ENCODE measurements around the gene POU2F2.

Gene POU2F2

DNA sequence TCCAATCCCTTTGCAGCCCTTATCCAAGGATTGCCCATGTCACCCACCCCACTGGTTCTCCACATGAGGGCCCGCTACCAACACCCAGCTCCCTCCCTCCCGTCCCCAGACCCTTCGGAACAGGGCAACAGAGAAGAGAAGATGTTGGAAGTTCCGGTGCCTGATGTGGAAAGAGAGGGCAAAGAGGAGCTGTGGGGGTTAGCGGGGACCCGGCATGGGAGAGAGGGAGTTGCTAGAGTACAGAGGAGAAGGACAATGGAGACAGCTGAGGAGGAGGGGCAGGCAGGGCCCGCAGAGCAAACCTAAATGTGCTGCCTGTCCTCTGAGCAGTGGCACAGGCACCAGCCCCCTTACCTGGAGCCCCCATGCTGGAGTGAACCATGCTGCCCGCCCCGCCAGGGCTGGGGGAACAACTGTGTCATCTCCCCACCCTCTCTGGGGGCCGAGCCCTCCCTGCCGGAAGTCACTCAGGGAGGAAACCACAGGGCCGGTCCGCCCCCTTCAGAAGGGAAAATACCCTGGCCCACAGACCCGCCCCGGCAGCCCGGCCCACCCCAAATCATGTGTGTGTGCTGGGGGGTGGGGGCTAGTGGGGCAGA lies at the start of gene POU2F2:
Gene POU2F2, minus strand, starts transcription at position 417 of the 599 bp plus-strand sequence. Its CDS starts 35 bp downstream, at position 382.
- no peak for DNase-seq

DNA sequence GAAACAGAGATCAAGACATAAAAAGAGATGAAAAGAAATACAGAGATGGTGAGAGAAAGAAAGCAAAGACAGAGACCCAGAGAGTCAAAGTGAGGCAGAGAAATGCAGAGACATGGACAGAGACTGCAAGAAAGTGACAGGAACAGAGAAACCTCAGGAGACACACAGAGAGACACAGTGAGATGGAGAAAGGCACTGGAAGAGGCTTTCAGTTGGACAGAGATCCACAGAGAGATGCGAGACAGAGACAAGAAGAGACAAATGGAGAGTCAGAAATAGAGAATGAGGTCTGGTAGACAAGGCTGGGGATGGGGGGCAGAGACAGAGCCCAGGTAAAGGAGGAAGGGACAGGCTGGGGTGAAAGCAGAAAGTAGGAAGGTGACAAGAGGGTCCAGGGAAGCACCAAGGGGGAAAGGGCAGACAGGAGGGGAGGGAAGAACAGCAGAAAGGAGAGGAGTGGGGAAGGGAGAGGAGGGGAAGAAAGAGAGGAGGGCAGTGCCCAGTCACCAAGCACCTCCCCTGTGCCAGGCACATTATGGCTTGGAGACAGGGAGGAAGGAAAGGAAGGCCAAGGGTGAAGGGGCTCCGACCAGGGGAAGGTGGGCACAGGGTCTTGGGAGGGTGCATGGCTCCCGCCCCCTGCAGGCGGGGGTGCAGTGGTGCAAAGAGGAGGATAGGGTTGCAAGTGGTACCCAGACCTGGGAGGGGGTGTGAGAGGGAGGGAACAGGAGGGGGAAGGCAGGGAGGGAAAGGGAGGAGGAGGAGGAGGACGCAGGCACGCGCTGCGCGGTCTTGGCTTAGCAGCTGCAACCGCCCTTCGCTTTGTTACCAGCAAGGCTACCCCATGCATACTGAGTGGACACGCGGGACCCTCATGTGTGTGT lies 46.8 kb upstream of the POU2F2 start:
- DNase-seq = peak; percentile 8

DNA sequence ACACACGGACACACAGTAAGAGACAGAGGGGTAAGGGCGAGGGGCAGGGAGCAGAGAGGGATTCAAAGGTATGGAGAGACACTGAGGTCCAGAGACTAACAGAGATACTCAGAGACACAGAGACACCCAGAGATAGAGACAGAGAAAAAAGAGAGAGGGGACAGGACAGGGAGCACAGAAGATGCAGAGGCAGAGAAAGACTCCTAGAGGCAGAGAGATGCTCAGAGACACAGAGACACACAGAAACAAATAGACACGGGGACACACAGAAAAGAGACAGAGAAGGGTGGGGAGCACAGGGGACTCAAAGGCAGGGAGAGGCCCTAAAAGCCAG lies 45.4 kb upstream of the POU2F2 start:
- DNase-seq = no peak

DNA sequence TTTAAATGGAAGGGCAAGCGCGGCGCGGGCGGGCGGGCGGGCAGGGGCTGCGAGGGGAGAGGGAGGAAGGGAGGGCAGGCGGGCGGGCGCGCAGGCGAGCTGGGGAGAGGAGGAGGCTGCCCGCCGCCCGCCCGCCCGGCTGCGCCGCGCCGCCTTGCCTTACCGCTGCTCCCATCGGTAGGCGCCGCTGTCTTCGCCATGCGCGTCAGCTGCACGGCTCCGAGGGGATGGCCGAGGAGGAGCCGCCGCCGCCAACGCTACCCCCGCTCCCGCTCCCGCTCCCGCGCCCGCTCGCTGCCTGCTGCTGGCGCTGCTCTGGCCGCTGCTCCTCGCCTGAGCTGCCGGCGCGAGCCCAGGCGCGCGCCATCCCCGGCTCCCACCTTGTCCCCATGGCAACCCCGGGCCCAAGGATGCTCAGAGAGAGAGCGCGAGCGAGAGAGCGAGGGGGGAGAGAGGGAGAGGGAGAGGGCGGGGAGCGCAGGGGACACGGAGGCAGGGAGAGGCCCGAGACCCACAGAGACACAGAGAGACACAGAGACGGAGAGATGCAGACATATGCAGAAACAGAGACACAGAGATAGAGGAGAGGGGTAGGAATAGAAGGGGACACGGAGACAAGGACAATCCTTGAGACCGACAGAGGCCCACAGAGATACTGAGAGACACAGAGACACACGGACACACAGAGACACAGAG lies 44.9 kb upstream of the POU2F2 start:
- peak; percentile 36 for DNase-seq

DNA sequence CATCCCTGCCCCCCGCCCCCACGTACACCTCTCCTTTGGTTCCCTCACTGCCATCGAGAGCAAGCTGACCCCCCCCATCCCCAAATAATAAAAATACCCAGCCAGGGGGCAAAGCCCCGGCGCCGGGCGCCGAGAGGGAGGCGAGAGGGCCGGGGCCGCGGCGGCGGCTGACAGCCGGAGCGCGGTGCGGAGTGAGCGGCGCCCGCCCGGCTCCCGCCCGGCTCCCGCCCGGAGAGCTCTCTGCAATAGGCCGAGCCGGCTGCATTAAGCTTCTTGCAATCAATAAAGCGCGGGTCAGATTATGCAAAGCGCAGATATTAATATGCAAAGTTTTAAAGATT lies 44.4 kb upstream of the POU2F2 start:
- no peak for DNase-seq

DNA sequence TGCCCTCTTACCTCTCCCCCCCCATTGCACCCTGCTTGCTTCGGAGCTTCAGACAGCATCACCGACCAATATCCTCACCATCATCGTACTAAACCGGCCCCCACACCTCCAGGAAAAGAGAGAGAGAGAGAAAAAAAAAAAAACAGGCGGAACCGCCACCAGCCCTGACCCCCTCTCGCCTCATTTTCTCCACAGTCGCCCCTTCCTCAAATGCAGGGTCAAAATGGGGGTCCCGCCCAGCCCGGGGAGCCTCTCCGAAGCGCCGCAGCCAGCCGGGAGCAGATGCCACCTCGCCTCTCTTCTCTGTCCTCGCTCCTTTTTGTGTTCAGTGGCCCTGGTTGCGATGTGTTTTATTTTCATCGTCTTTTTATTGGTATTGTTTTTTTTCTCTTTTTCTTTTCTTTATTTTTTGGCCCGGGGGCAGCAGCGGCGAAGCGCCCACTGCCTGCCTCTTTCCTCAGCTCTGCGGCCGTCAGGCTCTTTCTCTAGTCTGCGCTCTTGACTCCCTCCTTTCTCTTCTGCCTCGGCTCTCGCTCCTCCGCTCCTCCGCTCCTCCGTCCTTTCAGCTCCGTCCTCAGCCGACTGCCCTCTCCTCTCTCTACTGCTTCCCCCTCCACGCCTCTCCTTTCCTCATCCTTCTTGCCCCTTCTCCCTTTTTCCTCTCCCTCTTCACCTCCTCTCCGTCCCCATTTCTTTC lies 43.9 kb upstream of the POU2F2 start:
- DNase-seq = no peak

DNA sequence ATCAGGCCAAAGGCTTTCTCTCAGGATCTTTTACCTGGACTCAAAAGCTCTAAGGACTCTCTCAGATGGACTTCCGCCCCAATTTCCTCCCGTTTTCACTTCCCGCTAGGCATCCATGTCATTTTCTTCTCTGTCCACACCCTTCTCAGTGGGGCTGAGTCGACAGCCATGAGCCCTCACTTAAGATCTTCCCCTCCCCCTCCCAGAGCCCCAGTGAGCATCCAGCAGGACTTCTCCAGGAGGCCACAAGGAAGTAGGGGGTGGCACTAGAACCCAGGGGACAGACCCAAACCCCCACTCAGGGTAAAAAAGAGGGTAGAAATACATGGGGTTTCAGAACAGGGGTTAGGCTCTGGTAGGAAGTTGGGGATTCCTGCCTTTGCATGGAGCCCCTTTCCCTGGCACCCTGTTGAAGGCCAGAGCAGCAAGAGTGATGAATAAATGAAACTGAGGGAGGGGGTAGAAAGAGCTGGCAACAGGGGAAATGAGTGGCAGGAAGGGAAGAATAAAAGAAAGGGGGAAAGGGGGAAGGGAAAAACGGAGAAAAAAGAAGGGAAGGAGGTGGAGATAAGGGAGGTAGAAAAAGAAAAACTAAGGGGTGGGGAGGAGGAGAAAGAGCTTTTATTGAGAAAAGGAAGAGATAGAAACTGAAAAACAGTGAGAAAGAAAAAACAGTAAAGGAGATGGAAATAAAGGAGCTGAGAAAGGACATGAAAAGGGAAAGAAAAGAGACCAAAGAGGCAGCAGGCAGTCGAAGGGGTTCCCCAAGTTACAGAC lies 42.9 kb upstream of the POU2F2 start:
- DNase-seq = no peak

DNA sequence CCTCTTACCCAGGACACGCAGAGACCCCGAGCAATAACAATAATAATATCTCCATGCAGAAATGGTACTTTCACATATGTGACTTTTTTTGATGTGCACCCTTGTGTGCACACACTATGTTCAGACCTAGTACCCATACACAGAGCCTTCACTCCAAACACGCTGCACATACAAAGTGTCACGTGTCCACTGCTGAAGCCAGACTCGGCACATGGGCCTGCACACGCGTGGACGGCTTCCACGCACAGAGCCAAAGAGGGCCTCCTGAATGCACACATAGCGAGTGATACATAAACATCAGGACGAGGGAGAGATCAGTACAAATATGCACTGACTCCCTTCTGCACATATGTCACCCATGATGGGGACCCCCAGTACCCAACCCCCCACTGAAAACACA lies 41.9 kb upstream of the POU2F2 start:
- no peak for DNase-seq

DNA sequence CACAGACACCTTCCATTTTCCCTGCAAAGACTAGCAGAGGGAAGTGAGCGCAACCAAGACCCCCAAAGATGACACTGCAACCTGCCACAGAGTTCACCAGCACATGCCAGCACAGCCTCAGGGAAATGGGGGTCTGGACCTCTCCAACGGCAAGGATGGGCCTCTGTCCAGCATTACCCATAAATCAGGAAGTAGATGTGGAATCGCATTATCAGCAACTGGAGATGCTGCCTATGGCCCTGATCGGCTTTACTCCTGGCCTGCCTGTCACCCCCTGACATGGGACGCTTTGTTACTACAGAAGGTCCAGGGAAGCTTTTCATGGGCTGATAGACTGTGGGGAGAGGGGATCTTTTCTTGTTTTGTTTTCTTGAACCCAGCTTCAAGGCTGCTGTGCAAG lies 41.4 kb upstream of the POU2F2 start:
- no peak for DNase-seq

DNA sequence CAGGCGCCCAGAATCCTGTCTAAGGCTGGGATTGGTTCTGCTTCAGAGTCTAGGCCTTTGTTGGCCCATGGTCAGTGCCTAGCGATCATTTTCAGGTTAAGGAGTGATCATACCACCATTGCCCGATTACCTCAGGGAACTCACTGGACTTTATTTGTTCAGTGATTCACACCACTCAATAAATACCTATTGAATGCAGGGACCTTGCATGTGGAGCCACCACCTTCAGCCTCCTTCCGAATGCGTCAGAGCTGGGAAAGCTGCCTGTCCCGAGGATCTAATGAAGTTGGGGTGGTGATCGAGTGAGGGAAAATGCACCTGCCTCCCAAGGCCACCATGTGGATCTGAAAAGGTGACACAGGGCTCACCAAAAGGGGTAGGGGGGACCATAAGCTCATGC lies 40.0 kb upstream of the POU2F2 start:
- DNase-seq = peak; percentile 31

DNA sequence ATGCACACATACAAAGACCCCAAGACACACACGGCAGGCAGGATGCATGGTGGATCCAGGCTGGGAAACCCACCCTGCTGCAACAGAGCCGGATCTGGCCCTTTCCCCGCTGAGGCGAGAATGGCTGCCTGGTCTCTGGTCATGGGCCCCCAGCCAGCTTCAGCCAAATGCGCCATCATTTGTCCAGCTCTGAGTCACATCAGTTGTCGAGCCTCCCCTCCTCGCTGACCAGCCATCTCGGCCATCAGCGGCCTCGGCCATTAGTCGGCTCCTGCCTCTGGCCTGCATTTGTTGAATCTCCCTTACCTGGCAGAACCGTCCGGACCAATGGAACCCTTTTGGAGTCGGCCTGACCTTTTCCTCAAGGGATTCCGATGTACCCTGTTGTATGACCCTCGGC lies 38.5 kb upstream of the POU2F2 start:
- no peak for DNase-seq

DNA sequence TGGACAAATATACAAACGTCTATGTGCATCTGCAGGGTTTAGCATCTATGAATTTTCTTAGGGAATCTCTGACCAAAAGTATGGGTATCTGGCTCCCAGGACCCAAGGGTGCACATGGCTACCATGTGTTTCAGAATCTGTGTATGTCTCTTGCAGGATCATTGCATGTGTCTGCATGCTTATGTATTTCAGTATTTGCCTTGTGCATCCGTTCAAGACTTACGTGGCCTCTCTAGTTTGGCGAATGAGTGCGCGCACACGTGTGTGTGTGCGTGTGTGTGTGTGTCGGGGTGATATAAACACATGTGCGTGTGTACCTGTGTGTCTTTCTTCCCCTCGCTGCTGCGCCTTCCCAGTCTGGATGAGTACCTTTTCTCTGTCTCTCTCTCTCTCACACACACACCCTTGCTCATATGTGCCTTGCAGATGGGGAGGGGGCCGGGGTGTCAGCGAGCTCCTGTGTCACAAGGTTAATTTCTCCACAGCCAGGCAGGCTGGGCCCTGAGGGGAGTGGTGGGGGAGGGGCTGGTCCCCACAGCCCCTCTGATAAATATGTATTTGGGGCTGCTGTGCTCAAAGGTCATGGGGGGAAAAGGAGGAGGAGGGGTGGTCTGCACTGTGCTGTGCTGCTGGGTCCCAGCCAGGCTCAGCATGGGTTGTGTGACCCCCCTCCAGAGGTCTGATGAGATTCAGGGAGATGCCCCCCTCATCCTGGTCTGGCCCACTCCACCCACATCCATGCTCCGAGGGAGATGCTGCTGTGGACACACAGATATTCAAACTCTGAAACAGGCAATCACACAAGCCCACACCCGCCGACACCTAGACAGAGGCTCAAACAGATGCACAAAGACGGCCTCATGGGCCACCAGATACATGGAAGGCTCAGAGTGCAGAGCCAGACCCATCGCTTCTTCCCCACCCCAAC lies 37.5 kb upstream of the POU2F2 start:
- DNase-seq = no peak

DNA sequence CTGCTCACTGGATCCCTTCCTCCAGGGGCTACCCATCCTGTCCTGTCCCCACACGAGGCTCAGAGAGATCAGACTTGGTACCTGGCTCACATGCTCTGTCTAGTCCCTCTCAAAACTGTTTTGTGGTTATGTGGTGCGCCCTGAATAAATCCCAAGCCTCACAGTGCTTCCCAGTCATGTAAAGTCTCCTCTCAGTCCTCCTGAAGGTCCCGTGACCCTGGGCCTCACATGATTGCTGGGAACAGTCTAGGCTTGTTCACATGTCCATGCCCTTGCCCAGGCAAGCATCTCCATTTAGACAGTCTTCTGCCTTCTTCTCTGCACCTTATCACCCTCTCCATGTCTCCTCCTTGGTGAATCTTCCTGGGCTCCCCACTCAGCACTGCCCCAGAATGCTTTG lies 36.0 kb upstream of the POU2F2 start:
- no peak for DNase-seq

DNA sequence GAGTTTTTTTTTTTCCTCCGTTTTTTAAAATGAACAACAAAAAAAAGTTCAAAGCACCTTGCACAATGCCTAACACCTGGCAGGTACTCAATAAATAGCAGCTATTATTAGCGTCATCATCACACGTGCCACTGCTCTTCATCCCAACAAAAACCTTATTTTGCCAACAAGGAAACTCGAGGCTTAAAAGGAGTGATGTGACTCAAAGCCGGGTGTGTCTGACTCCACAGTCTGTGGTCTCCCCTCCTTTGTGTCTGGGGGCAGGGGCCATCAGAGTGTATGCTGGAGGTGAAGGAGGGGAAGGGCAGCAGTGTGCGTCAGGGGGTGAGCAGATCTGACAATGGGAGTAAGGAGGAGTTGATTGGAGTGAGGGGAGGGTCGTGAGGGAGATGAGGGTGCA lies 34.1 kb upstream of the POU2F2 start:
- DNase-seq = no peak

DNA sequence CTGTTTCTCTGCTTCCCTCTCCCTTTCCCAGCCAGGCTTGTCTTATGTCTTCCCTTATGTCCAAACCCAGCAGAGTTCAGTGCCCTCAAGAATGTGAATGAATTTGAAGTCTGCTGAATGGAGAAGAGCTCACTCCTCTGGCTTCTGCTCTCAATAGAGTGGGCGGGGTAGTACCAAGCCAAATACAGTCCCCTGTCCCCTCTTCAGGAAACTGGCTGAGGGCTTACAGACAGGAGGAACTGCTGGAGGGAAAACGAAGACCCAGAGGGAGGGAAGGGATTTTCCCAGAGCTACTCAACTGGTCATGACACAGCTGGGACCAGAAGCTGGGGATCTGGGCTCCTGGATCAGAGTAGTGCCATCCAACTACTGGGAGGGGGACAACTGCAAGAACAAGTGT lies 32.9 kb upstream of the POU2F2 start:
- DNase-seq = no peak

DNA sequence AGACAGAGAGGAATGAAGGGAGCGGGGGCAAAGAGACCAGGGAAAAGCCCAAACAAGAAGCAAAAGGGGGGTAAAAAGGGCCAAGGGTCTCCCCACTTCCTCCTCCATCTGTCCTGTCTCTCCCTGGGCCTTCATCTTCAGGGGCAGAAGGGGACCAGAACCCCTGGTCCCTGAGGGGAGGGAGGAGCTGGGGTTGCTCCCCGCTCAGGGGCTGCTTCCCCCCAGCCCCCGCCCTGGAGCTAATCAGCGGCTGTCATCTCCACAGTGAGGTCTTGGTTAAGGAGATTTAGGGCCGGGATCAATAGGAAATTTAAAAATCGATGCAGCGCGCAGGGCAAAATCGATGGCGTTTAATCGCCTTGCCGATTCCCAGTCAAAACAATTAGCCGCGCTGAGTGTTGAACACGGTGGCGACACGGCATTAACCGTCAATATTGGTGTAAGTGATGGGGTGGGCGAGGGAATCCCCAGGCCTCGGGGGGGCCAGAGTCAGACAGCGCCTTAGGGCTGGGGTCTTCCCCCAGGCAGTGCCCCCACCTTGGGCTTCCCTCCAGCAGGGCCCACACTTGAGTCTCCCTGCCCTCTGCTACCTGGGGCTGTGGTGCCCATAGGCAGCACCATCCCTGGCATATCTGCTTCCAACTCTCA lies 29.5 kb upstream of the POU2F2 start:
- no peak for DNase-seq

DNA sequence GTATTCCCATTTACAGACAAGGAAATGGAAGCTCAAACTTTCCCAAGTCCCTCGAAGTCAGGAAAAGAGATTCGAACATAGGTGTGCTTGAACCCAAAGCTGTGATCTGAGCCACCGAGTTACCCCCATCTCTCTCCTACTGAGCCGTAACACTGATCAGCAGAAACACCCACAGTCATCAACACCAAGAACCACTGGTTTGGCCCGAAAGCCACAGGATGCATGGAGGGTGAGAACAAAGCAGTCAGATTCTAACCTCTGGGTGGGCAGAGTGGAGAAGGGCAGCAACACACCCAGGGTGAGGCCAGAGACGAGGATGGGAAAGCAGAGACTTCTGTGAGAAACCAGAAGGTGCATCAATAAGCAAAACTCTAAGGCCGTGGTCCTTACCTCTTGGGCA lies 27.7 kb upstream of the POU2F2 start:
- DNase-seq = no peak

DNA sequence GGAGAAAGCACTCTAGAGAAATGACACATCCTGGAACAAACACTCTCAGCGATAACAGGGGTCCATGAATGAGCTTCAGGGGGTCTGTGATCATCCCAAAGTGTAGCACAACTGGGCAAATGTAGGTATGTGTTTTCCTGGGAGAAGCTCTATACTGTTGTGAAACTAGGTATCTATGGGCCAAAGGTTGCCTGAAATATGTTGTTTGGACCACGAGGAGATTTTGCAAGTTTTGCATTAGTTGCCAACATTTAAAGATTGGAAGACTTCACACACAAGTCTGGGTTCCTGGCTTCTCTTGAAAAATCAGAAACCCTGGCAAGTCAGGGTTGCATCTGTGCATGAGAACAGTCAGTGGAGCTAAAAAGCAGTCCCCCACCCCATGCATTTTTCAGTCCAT lies 26.7 kb upstream of the POU2F2 start:
- DNase-seq = no peak

DNA sequence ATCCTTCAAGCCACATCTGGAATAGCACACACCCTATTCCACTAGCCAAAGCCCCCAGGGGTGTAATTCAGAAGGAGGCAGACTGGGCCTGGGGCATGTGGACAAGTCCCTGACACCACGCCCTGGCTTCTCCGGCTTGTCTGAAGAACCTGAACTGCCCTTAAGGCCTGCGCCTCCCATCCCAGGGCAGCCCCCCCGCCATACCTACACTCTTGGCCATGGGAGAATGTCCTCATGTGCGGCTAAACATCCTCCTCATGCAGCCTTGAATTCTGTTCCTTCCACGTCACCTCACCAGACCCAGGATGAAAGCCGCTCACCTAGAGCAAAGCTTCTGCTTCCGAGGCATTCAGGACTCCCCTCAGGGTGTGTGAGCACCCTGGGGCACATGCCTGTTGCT lies 24.3 kb upstream of the POU2F2 start:
- DNase-seq = no peak

DNA sequence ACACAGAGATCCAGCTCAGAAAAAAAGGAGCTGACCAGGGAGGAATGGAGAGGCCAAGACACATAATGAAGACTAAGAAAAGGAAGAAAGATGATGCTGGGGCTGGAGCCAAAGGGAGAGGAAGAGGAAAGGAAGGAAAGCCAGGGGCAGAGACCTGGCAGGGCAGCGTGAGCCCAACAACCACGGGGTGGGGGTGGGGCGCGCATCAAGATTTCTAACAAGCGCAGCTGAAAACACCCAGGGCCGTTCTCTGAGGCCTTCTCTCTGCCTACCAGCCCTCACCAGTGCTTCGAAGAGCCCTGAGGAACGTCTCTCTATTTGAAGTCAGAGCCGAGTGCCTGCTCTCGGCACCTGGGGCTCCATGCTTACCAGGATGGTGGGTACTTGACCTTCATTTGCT lies 23.6 kb upstream of the POU2F2 start:
- no peak for DNase-seq
